ENCODE measurements around the gene PEX5L. TPM values are rescaled to one million over a fixed set of nuclear protein-coding genes. Genes with fewer than 3 reads are reported as not detected.

Gene PEX5L
- total and polyA plus RNA-seq, 12 donors: 0.01 to 0.94 (median 0.36) TPM; not detected in 3

GRCh38 chr3:179921500-179921899 is 115.2 kb downstream of the PEX5L start:
- no peak for TF ChIP-seq CTCF (IDR thresholded peaks at IDR 0.05)
- peaks cover 0 to 16% (median 0%) of the 10 kb centered on the region in 7 donors for H3K27me3 ChIP-seq
- H3K4me1 ChIP-seq: no peaks in the 10 kb centered on the region
- H3K27ac ChIP-seq: no peak overlapping the region
- no peaks in the 10 kb centered on the region for H3K9me3 ChIP-seq
- H3K36me3 ChIP-seq: no peaks in the 10 kb centered on the region
- intact Hi-C loops (cut with DNase I): loop anchor here in 2 of 10 donors (10.0 kb wide), 2 partner anchors 107 to 673 kb away; no protein-coding TSS in a partner anchor
- ATAC-seq (no peak), DNase-seq (no peak)
- 74 to 76% methylated on average over 4 of the region's 4 CpGs for WGBS, 2 donors
- no peak overlapping the region for H3K4me3 ChIP-seq

- H3K4me3 ChIP-seq: no peak overlapping the region
- WGBS, 2 donors: 70 to 78% methylated on average over 4 of the region's 4 CpGs
- H3K9me3 ChIP-seq: no peaks in the 10 kb centered on the region
- ATAC-seq (no peak), DNase-seq (no peak)
- H3K27ac ChIP-seq: no peak overlapping the region
- H3K4me1 ChIP-seq: no peaks in the 10 kb centered on the region
- H3K36me3 ChIP-seq: no peaks in the 10 kb centered on the region
- intact Hi-C loops (cut with DNase I): no loop called here
- TF ChIP-seq CTCF (IDR thresholded peaks at IDR 0.05): no peak
- peaks cover 0 to 16% (median 7%) of the 10 kb centered on the region in 7 donors for H3K27me3 ChIP-seq
Measured at GRCh38 chr3:179907784-179908482, 128.8 kb downstream of the PEX5L start.

- DNase-seq (no peak), ATAC-seq (no peak)
- no peaks in the 10 kb centered on the region for H3K9me3 ChIP-seq
- no peak for TF ChIP-seq CTCF (IDR thresholded peaks at IDR 0.05)
- WGBS, 2 donors: 79% methylated on average over 10 of the region's 10 CpGs
- no peak overlapping the region for H3K4me3 ChIP-seq
- H3K27ac ChIP-seq: no peak overlapping the region
- no peaks in the 10 kb centered on the region for H3K4me1 ChIP-seq
- intact Hi-C loops (cut with DNase I): loop anchor here in 1 of 10 donors (1.0 kb wide), 1 partner anchor 8 kb away; no protein-coding TSS in a partner anchor
- H3K27me3 ChIP-seq: peaks cover 0 to 62% (median 39%) of the 10 kb centered on the region in 7 donors
- no peaks in the 10 kb centered on the region for H3K36me3 ChIP-seq
Measured at GRCh38 chr3:179902061-179902460, 134.7 kb downstream of the PEX5L start.

GRCh38 chr3:179898024-179898423 is 138.7 kb downstream of the PEX5L start:
- 14 to 15% methylated on average over 2 of the region's 2 CpGs for WGBS, 2 donors
- no peak for TF ChIP-seq CTCF (IDR thresholded peaks at IDR 0.05)
- intact Hi-C loops (cut with DNase I): no loop called here

More at GRCh38 chr3:179898024-179898423, 138.7 kb downstream of the PEX5L start:
- H3K4me3 ChIP-seq: no peak overlapping the region
- no peaks in the 10 kb centered on the region for H3K36me3 ChIP-seq
- H3K4me1 ChIP-seq: no peaks in the 10 kb centered on the region
- no peak overlapping the region for H3K27ac ChIP-seq
- H3K9me3 ChIP-seq: no peaks in the 10 kb centered on the region
- H3K27me3 ChIP-seq: peaks cover 0 to 47% (median 33%) of the 10 kb centered on the region in 7 donors
- no peak for DNase-seq
- no peak for ATAC-seq

Measured in heart right ventricle (tissue), 16 donors.